GM12878 (cell line): ENCODE measurements around the gene LRRC74B. TPM values are rescaled to one million over a fixed set of nuclear protein-coding genes. Genes with fewer than 3 reads are reported as not detected.
A peak's percentile ranks its signal among the peaks of the same experiment; 100 is the strongest.

Source experiments
- ASH2L ChIP-seq: fragments of 300-600, 200-600 bp; sonication (generic); IDR thresholded peaks from 2 replicates; pipeline ENCODE4 v1.6.1; 2017; ENCODE audit warnings: low read depth, mild to moderate bottlenecking, borderline replicate concordance
- ATF7 ChIP-seq: fragments of 450-650 bp; IDR thresholded peaks from 2 replicates; pipeline ENCODE4 v1.6.1; 2016; ENCODE audit warnings: low read depth, mild to moderate bottlenecking
- CBX5 ChIP-seq: sonication (generic); IDR thresholded peaks from 2 replicates; pipeline ENCODE4 v1.6.1; 2016; ENCODE audit warnings: low read depth, moderate library complexity, mild to moderate bottlenecking, inconsistent platforms
- CEBPB ChIP-seq, 2 experiments: fragments of 150-350 bp in 1 of 2; IDR thresholded peaks; 2 replicates each; pipeline ENCODE4 v1.6.1; 2012 to 2014; ENCODE audit warnings: low read depth in 2 of 2, low read length in 2 of 2, borderline replicate concordance in 1 of 2, inconsistent platforms in 1 of 2
- CEBPZ ChIP-seq: fragments of 150-350 bp; IDR thresholded peaks from 2 replicates; pipeline ENCODE4 v1.6.1; 2016; ENCODE audit warnings: low read depth, low read length
- CTCF ChIP-seq, 3 experiments: IDR thresholded peaks in 2 of 3; conservative IDR thresholded peaks in 1 of 3; 2 replicates each; pipeline ENCODE4 v1.5.1; 2011; ENCODE audit warnings: low read depth in 3 of 3, low read length in 3 of 3, mild to moderate bottlenecking in 3 of 3, control low read depth in 2 of 3, moderate library complexity in 2 of 3, inconsistent platforms in 1 of 3, mixed read lengths in 1 of 3; ENCODE audit not compliant: control insufficient read depth in 2 of 3, insufficient read depth in 1 of 3; ENCODE audit errors: extremely low read depth in 1 of 3
- ESRRA ChIP-seq: IDR thresholded peaks from 2 replicates; pipeline ENCODE4 v1.6.1; 2012; ENCODE audit warnings: mild to moderate bottlenecking, low read length, improper control_type of control experiment
- EZH2 ChIP-seq: IDR thresholded peaks from 2 replicates; pipeline ENCODE4 v1.6.1; 2012; ENCODE audit warnings: low read depth, mild to moderate bottlenecking, control low read depth, inconsistent platforms, low read length, borderline replicate concordance; ENCODE audit not compliant: control insufficient read depth
- GATAD2B ChIP-seq: fragments of 450-650 bp; conservative IDR thresholded peaks from 2 replicates; pipeline ENCODE4 v1.6.1; 2017; ENCODE audit warnings: low read depth, mild to moderate bottlenecking, moderate library complexity
- MLLT1 ChIP-seq: fragments of 450-650 bp; IDR thresholded peaks from 2 replicates; pipeline ENCODE4 v1.6.1; 2016; ENCODE audit warnings: mild to moderate bottlenecking
- MTA2 ChIP-seq: fragments of 450-650 bp; IDR thresholded peaks from 2 replicates; pipeline ENCODE4 v1.6.1; 2016; ENCODE audit warnings: low read depth, mild to moderate bottlenecking, moderate library complexity
- MXI1 ChIP-seq: fragments of 150-350 bp; IDR thresholded peaks from 2 replicates; pipeline ENCODE4 v1.6.1; 2011; ENCODE audit warnings: low read depth, mild to moderate bottlenecking, inconsistent platforms, low read length, improper control_type of control experiment
- MYB ChIP-seq: fragments of 150-350 bp; IDR thresholded peaks from 2 replicates; pipeline ENCODE4 v1.6.1; 2014; ENCODE audit warnings: mild to moderate bottlenecking, low read depth, low read length, borderline replicate concordance
- MYC ChIP-seq: IDR thresholded peaks from 2 replicates; pipeline ENCODE4 v1.6.1; 2011; ENCODE audit warnings: mild to moderate bottlenecking, low read length, moderate library complexity, inconsistent platforms; ENCODE audit not compliant: insufficient read depth, insufficient replicate concordance, insufficient read length, severe bottlenecking
- NRF1 ChIP-seq: conservative IDR thresholded peaks from 2 replicates; pipeline ENCODE4 v1.6.1; 2011; ENCODE audit warnings: mild to moderate bottlenecking, low read depth, low read length, improper control_type of control experiment
- POLR2AphosphoS5 ChIP-seq: IDR thresholded peaks from 2 replicates; pipeline ENCODE4 v1.6.1; 2011; ENCODE audit warnings: mild to moderate bottlenecking, low read length, inconsistent platforms
- RAD51 ChIP-seq: fragments of 450-650 bp; IDR thresholded peaks from 2 replicates; pipeline ENCODE4 v1.6.1; 2016; ENCODE audit warnings: moderate library complexity, mild to moderate bottlenecking, inconsistent platforms
- SIN3A ChIP-seq: IDR thresholded peaks from 2 replicates; pipeline ENCODE4 v1.6.1; 2012; ENCODE audit warnings: low read depth, low read length, improper control_type of control experiment
- SMC3 ChIP-seq: IDR thresholded peaks from 2 replicates; pipeline ENCODE4 v1.6.1; 2011; ENCODE audit warnings: low read length, improper control_type of control experiment, borderline replicate concordance
- STAT3 ChIP-seq: IDR thresholded peaks from 2 replicates; pipeline ENCODE4 v1.6.1; 2011; ENCODE audit warnings: low read depth, low read length, improper control_type of control experiment
- TARDBP ChIP-seq: IDR thresholded peaks from 2 replicates; pipeline ENCODE4 v1.6.1; 2016; ENCODE audit warnings: borderline replicate concordance
- YBX1 ChIP-seq: fragments of 450-650 bp; IDR thresholded peaks from 2 replicates; pipeline ENCODE4 v1.6.1; 2016; ENCODE audit warnings: antibody characterized with exemption
- ZNF217 ChIP-seq: fragments of 450-650 bp; IDR thresholded peaks from 2 replicates; pipeline ENCODE4 v1.6.1; 2017; ENCODE audit warnings: antibody characterized with exemption, mild to moderate bottlenecking
- ZNF384 ChIP-seq: IDR thresholded peaks from 2 replicates; pipeline ENCODE4 v1.6.1; 2012; ENCODE audit warnings: low read depth, mild to moderate bottlenecking, low read length, improper control_type of control experiment, borderline replicate concordance
- polyA plus RNA-seq, 11 experiments: library from polyadenylated mRNA; depleted of rRNA in 4 of 11; unstranded in 6 of 11; stranded (reverse) in 5 of 11; fragments of >200 nt; fragmentation: Nextera tagmentation in 4 of 11; fragmentation: Illumina TruSeq in 1 of 11; extraction: Ambion mirVana in 4 of 11; extraction: Trizol in 1 of 11; gene quantifications; 1 replicate in 1 of 11; 2 replicates in 10 of 11; pipeline versions ENCODE4 v1.2.1 to v1.2.3, GENCODE V29; 2011 to 2016; ENCODE audit warnings: inconsistent platforms in 2 of 11, missing spikeins in 2 of 11, low read depth in 1 of 11
- total RNA-seq, 4 experiments: library from RNA; depleted of rRNA in 3 of 4; stranded (reverse); fragments of >200 nt in 3 of 4; fragmentation: Illumina TruSeq in 1 of 4; extraction: Trizol in 1 of 4; gene quantifications; 2 replicates each; pipeline versions ENCODE4 v1.2.1 to v1.2.3, GENCODE V29; 2013 to 2021

Gene LRRC74B
- total and polyA plus RNA-seq, 10 of the 15 experiments (the other 5 are each of a cell fraction or from before 2014, with no cell fraction given): not detected

DNA sequence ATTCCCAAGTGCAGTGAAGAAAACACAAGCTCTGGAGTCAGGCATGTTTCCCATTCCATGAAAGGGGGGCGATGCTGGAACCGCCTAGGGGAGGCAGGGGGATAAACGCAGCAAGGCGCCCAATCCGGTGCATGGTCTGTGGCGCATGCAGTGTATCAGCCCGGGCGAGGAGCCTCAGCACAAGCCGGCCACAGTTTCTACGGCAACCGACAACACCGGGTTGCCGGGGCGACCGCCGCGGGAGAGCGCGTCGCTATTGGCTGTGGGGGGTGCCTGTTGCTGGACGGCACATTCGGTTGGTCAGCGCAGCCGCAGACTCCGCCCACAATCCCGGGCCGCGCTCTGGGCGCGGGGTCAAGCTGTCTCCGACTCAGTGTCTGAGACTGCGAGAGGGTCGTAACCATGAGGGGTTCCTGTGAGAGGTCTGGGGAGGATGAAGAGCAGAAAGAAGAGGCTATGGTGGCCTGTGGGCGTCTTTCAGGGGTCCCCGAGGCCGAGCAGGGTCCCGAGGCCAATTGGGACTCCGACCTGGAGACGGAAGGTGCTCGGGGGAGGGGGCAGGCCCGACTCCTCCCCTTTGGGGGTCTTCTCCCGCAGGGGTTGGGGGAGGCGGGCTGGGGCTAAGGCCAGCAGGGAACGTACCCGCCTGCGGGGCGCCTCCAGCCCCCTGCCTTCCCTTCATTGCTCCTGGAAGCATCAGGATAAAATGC, at the start of gene LRRC74B (continued):
- TF ChIP-seq MLLT1: no peak
- no peak for TF ChIP-seq GATAD2B
- no peak for TF ChIP-seq ZNF217
- TF ChIP-seq MXI1: peak; percentile 99
- no peak for TF ChIP-seq CEBPZ
- TF ChIP-seq ESRRA: no peak
- TF ChIP-seq CBX5: no peak
- no peak for TF ChIP-seq EZH2
- TF ChIP-seq MTA2: no peak
- no peak for TF ChIP-seq SIN3A
- TF ChIP-seq NRF1: no peak
- no peak for TF ChIP-seq CEBPB (IDR thresholded peaks at IDR 0.05; ENCODE audit: borderline replicate concordance in 1 of 2, low read depth in 2 of 2, low read length in 2 of 2)
- TF ChIP-seq POLR2AphosphoS5: no peak
- no peak for TF ChIP-seq MYC
- no peak for TF ChIP-seq YBX1
- no peak for TF ChIP-seq TARDBP
- TF ChIP-seq MYB: no peak
- no peak for TF ChIP-seq ZNF384
- TF ChIP-seq CTCF (IDR thresholded peaks at IDR 0.05 in 2 of 3, conservative IDR thresholded peaks at IDR 0.05 in 1 of 3; ENCODE audit: control insufficient read depth in 2 of 3, extremely low read depth in 1 of 3, insufficient read depth in 1 of 3, low read depth in 3 of 3, low read length in 3 of 3): no peak
- no peak for TF ChIP-seq ASH2L
- no peak for TF ChIP-seq RAD51
- TF ChIP-seq SMC3: no peak
- TF ChIP-seq STAT3: no peak
- no peak for TF ChIP-seq ATF7
